Fibroblast of mammary gland (primary cell): ENCODE measurements around the gene TSEN34.
"Not testable (repeated sequence)": the region's sequence is repeated elsewhere in the genome, so short reads cannot be mapped to it uniquely, and the experiment has no call there.

Experiments
- DNase-seq: peaks from one replicate; pipeline ENCODE4 v3.0.0-alpha.2; 2010; ENCODE audit warnings: low read depth
- H3K4me3 ChIP-seq: 2 replicates; pipeline ENCODE4 v1.5.1; 2011; ENCODE audit warnings: low read depth, mild to moderate bottlenecking, low read length, moderate library complexity; ENCODE audit not compliant: control insufficient read depth
- CTCF ChIP-seq: conservative IDR thresholded peaks from 2 replicates; pipeline ENCODE4 v1.5.1; 2011; ENCODE audit warnings: low read depth, low read length, inconsistent platforms; ENCODE audit not compliant: control insufficient read depth, insufficient read depth

The TSEN34 gene

GRCh38 chr19:54179262-54179852, 11.8 kb upstream of the TSEN34 start:
- DNase-seq, result no peak
- no peak for TF ChIP-seq CTCF
- H3K4me3 ChIP-seq, result no peak overlapping the region

GRCh38 chr19:54179921-54180461, 11.1 kb upstream of the TSEN34 start:
- peak; percentile 35 for DNase-seq
- no peak overlapping the region for H3K4me3 ChIP-seq
- TF ChIP-seq CTCF, result peak; percentile 15

GRCh38 chr19:54180691-54181091, 10.4 kb upstream of the TSEN34 start:
- DNase-seq, result no peak
- H3K4me3 ChIP-seq, result no peak overlapping the region
- TF ChIP-seq CTCF, result no peak

- DNase-seq, H3K4me3 ChIP-seq: not testable (repeated sequence)
Observed at GRCh38 chr19:54181894-54182293, 9.2 kb upstream of the TSEN34 start.

GRCh38 chr19:54183431-54183830, 7.7 kb upstream of the TSEN34 start:
- no peak overlapping the region for H3K4me3 ChIP-seq
- TF ChIP-seq CTCF, result no peak
- no peak for DNase-seq

- H3K4me3 ChIP-seq, result no peak overlapping the region
- no peak for DNase-seq
- no peak for TF ChIP-seq CTCF
Observed at GRCh38 chr19:54186351-54186750, 4.8 kb upstream of the TSEN34 start.

GRCh38 chr19:54186934-54187381, 4.2 kb upstream of the TSEN34 start:
- DNase-seq, result no peak
- H3K4me3 ChIP-seq, result no peak overlapping the region
- no peak for TF ChIP-seq CTCF
